ENCODE measurements around the gene MIPOL1. TPM values are rescaled to one million over a fixed set of nuclear protein-coding genes. Genes with fewer than 3 reads are reported as not detected.
A peak's percentile ranks its signal among the peaks of the same experiment; 100 is the strongest.

The MIPOL1 gene
- total RNA-seq, 1 experiment from 2014 or later = 13.1 TPM

DNA sequence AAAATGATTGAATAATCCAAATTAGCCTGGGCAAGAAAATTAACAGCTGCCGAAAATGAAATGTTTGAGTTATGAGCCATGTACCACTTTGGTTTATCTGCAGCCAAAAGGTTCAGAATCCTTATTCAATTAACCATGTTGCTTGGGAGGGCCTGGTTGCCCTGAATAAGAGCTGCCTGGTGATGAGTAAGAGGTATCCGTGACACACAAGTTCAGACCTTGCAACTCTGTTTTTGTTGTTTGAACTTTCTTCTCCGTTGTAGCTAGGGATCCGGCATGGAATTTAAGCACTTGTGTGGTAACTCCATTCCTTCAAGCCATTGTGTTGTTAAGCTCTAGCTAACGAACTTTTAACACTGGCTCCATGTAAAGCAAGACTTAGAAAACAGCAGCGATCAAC lies 361.6 kb downstream of the MIPOL1 start:
- CTCF ChIA-PET = interaction anchor here (0.6 kb wide), 1 partner anchor 14 kb away, joined by 3 read pairs; no protein-coding TSS in a partner anchor
- BruUV-seq (replicated peaks) = no TSS peak
- Histone ChIP-seq H2AFZ (no peak overlapping the region), H3K9me3 (ENCODE audit: insufficient read depth, low read depth) (no peaks in the 10 kb centered on the region), H3K27me3 (ENCODE audit: insufficient read depth, low read depth) (no peaks in the 10 kb centered on the region), H3F3A (ENCODE audit: insufficient read depth, low read depth) (no peaks in the 10 kb centered on the region), H3K36me3 (ENCODE audit: low read depth) (0 out of 2 replicates have a peak, but pooled peaks cover 9% of the 10 kb centered on the region), H3K4me3 (no peak overlapping the region), H3K4me2 (no peak overlapping the region), H3K27ac (no peak overlapping the region), H3K9me2 (ENCODE audit: insufficient read depth) (no peaks in the 10 kb centered on the region), H3K79me2 (ENCODE audit: low read depth) (no peaks in the 10 kb centered on the region), H4K20me1 (ENCODE audit: insufficient read depth) (no peaks in the 10 kb centered on the region), H3K4me1 (replicated peaks; ENCODE audit: insufficient read depth) (no peaks in the 10 kb centered on the region)
- TF ChIP-seq, protein P1, sequence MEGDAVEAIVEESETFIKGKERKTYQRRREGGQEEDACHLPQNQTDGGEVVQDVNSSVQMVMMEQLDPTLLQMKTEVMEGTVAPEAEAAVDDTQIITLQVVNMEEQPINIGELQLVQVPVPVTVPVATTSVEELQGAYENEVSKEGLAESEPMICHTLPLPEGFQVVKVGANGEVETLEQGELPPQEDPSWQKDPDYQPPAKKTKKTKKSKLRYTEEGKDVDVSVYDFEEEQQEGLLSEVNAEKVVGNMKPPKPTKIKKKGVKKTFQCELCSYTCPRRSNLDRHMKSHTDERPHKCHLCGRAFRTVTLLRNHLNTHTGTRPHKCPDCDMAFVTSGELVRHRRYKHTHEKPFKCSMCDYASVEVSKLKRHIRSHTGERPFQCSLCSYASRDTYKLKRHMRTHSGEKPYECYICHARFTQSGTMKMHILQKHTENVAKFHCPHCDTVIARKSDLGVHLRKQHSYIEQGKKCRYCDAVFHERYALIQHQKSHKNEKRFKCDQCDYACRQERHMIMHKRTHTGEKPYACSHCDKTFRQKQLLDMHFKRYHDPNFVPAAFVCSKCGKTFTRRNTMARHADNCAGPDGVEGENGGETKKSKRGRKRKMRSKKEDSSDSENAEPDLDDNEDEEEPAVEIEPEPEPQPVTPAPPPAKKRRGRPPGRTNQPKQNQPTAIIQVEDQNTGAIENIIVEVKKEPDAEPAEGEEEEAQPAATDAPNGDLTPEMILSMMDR (conservative IDR thresholded peaks at IDR 0.05) = no peak
- TF ChIP-seq EZH2 (IDR thresholded peaks at IDR 0.05; ENCODE audit: low read depth) = no peak
- no peak for DNase-seq
- POLR2A ChIA-PET (ENCODE audit: unreplicated experiment) = no interaction called here
- intact Hi-C loops (cut with micrococcal nuclease; ENCODE audit: unreplicated experiment) = no loop called here

DNA sequence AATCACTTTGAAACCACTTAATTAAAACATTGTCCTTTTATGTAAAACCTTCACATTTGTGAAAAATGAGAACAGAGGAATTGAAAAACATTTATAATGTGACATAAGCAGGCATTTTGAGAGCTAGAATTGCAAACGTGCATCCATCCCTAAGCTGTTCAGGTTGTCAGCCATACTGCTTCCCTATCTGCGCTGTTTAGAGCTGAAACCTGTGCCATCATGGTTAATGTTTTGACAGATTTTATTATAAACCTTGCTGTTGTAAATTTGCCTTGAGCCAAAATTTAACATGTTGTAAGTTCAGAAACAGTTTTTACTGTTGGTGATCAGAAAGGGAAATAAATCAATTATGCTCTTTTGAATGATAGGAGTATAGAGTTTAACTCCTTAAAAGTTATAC lies 365.5 kb downstream of the MIPOL1 start:
- ChIA-PET CTCF (no interaction called here), POLR2A (ENCODE audit: unreplicated experiment) (no interaction called here)
- H3K4me2 ChIP-seq = no peak overlapping the region
- H3K9me2 ChIP-seq (ENCODE audit: insufficient read depth) = no peaks in the 10 kb centered on the region
- intact Hi-C loops (cut with micrococcal nuclease; ENCODE audit: unreplicated experiment) = no loop called here
- peaks cover 33% of the 10 kb centered on the region for H3K4me1 ChIP-seq (replicated peaks; ENCODE audit: insufficient read depth)
- H3K27me3 ChIP-seq (ENCODE audit: insufficient read depth, low read depth) = no peaks in the 10 kb centered on the region
- H2AFZ ChIP-seq = no peak overlapping the region
- no peaks in the 10 kb centered on the region for H3K9me3 ChIP-seq (ENCODE audit: insufficient read depth, low read depth)
- TF ChIP-seq, protein P1 (conservative IDR thresholded peaks at IDR 0.05) = no peak
- TF ChIP-seq EZH2 (IDR thresholded peaks at IDR 0.05; ENCODE audit: low read depth) = no peak
- H4K20me1 ChIP-seq (ENCODE audit: insufficient read depth) = no peaks in the 10 kb centered on the region
- H3K4me3 ChIP-seq = no peak overlapping the region
- 0 out of 2 replicates have a peak, but pooled peaks cover 9% of the 10 kb centered on the region for H3K36me3 ChIP-seq (ENCODE audit: low read depth)
- BruUV-seq (replicated peaks) = no TSS peak
- H3F3A ChIP-seq (ENCODE audit: insufficient read depth, low read depth) = peaks cover 23% of the 10 kb centered on the region
- no peaks in the 10 kb centered on the region for H3K79me2 ChIP-seq (ENCODE audit: low read depth)
- H3K27ac ChIP-seq = no peak overlapping the region
- DNase-seq = no peak

- intact Hi-C loops (cut with micrococcal nuclease; ENCODE audit: unreplicated experiment) = no loop called here
- no peaks in the 10 kb centered on the region for H3K79me2 ChIP-seq (ENCODE audit: low read depth)
- no peaks in the 10 kb centered on the region for H3K9me2 ChIP-seq (ENCODE audit: insufficient read depth)
- H3K4me2 ChIP-seq = peak overlapping the region; percentile 82
- 0 out of 2 replicates have a peak overlapping the region, but pooled peaks have one; percentile 0 for H2AFZ ChIP-seq
- no TSS peak for BruUV-seq (replicated peaks)
- ChIA-PET CTCF (no interaction called here), POLR2A (ENCODE audit: unreplicated experiment) (no interaction called here)
- peaks cover 40% of the 10 kb centered on the region for H3K4me1 ChIP-seq (replicated peaks; ENCODE audit: insufficient read depth)
- DNase-seq = no peak
- peaks cover 23% of the 10 kb centered on the region for H3F3A ChIP-seq (ENCODE audit: insufficient read depth, low read depth)
- no peaks in the 10 kb centered on the region for H3K27me3 ChIP-seq (ENCODE audit: insufficient read depth, low read depth)
- no peaks in the 10 kb centered on the region for H3K9me3 ChIP-seq (ENCODE audit: insufficient read depth, low read depth)
- 0 out of 2 replicates have a peak, but pooled peaks cover 9% of the 10 kb centered on the region for H3K36me3 ChIP-seq (ENCODE audit: low read depth)
- H3K4me3 ChIP-seq = peak overlapping the region; percentile 44; the same call in 1 of the 2 replicates
- no peak for TF ChIP-seq EZH2 (IDR thresholded peaks at IDR 0.05; ENCODE audit: low read depth)
- TF ChIP-seq, protein P1 (conservative IDR thresholded peaks at IDR 0.05) = peak; percentile 69
- H4K20me1 ChIP-seq (ENCODE audit: insufficient read depth) = no peaks in the 10 kb centered on the region
- peak overlapping the region; percentile 92 for H3K27ac ChIP-seq
Observed at GRCh38 chr14:37565550-37565949, 367.8 kb downstream of the MIPOL1 start.
